RWPE1 (cell line): ENCODE results near the gene ATPAF1.
A peak's percentile ranks its signal among the peaks of the same experiment; 100 is the strongest.

Experiments
- CTCF ChIA-PET: fragments of 350-600 bp; sonication (Branson Sonifier 250); formaldehyde crosslinking; extraction: SDS; loops from one replicate; lab custom pipeline; 2021; lab: Yijun Ruan, JAX
- POLR2A ChIA-PET: fragments of 400-600 bp; formaldehyde crosslinking; extraction: SDS; loops from one replicate; lab custom pipeline; 2020; ENCODE audit warnings: antibody characterized with exemption; ENCODE audit not compliant: low non-redundant PET; lab: Yijun Ruan, JAX
- DNase-seq: peaks from one replicate; pipeline ENCODE4 v3.0.0; 2012; ENCODE audit warnings: low spot score
- H3K27ac ChIP-seq: fragments of 450-650 bp; 2 replicates; pipeline ENCODE4 v1.5.1; 2017
- CTCF ChIP-seq: fragments of 450-650 bp; conservative IDR thresholded peaks from 2 replicates; pipeline ENCODE4 v1.5.1; 2017; ENCODE audit warnings: low read depth, mild to moderate bottlenecking

ATPAF1 gene

GRCh38 chr1:46615088-46615487 lies 53.1 kb downstream of the ATPAF1 start:
- peak overlapping the region; percentile 93 for H3K27ac ChIP-seq
- DNase-seq: no peak
- POLR2A ChIA-PET: interaction anchor here (0.6 to 0.7 kb wide), 2 partner anchors 12 to 1094 kb away, joined by 3 to 4 read pairs; no protein-coding TSS in a partner anchor

GRCh38 chr1:46614604-46614984 lies 53.6 kb downstream of the ATPAF1 start:
- H3K27ac ChIP-seq: peak overlapping the region; percentile 93
- DNase-seq: no peak
- ChIA-PET POLR2A (no interaction called here), CTCF (interaction anchor here (0.6 kb wide), 1 partner anchor 54 kb away, joined by 4 read pairs; no protein-coding TSS in a partner anchor)
- no peak for TF ChIP-seq CTCF

More at GRCh38 chr1:46615088-46615487, 53.1 kb downstream of the ATPAF1 start:
- TF ChIP-seq CTCF: no peak
- CTCF ChIA-PET: interaction anchor here (0.6 kb wide), 1 partner anchor 588 kb away, joined by 3 read pairs; no protein-coding TSS in a partner anchor

- peak; percentile 42 for DNase-seq
- H3K27ac ChIP-seq: peak overlapping the region; percentile 93
- ChIA-PET POLR2A (interaction anchor here (0.5 kb wide), 1 partner anchor 254 kb away, joined by 4 read pairs; no protein-coding TSS in a partner anchor), CTCF (interaction anchor here (0.6 to 0.7 kb wide), 3 partner anchors 55 to 566 kb away, joined by 3 to 4 read pairs (median 3); no protein-coding TSS in a partner anchor)
- no peak for TF ChIP-seq CTCF
Measured at GRCh38 chr1:46613661-46614603, 54.2 kb downstream of the ATPAF1 start.

GRCh38 chr1:46612937-46613660 lies 55.1 kb downstream of the ATPAF1 start:
- H3K27ac ChIP-seq: peak overlapping the region; percentile 93
- ChIA-PET POLR2A (no interaction called here), CTCF (interaction anchor here (1.7 kb wide), 1 partner anchor 9 kb away, joined by 3 read pairs; no protein-coding TSS in a partner anchor)
- no peak for DNase-seq
- no peak for TF ChIP-seq CTCF

- TF ChIP-seq CTCF: no peak
- ChIA-PET POLR2A (interaction anchor here (0.5 to 0.8 kb wide), 3 partner anchors 8 to 972 kb away, joined by 3 to 7 read pairs (median 4); partner anchors contain the start of gene MKNK1), CTCF (interaction anchor here (0.6 to 1.7 kb wide), 2 partner anchors 10 to 1620 kb away, joined by 3 to 7 read pairs; no protein-coding TSS in a partner anchor)
- peak; percentile 91 for DNase-seq
- H3K27ac ChIP-seq: peak overlapping the region; percentile 93
Measured at GRCh38 chr1:46611691-46612221, 56.4 kb downstream of the ATPAF1 start.
